ENCODE results near the gene ZDHHC8.

Gene ZDHHC8

GRCh38 chr22:20181194-20181883 is 49.7 kb downstream of the ZDHHC8 start:
- no peak for DNase-seq

DNA sequence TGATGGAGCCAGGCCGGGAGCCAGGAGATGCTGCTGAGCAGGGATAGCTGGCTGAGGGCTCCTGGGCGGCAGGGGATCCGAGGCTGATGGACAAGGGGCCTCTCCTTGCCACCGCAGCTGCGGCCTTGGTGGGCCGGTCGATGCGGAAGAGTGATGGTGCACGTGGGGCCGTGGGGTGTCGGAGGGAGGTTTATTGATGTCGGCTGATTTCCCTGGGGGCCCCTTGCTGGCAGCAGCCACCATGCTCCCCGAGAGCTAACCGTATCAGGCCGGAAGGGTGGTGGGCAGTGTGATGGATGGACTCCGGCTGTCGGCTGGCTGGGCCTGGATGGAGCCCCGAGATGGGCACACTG is 50.3 kb downstream of the ZDHHC8 start:
- no peak for DNase-seq

DNA sequence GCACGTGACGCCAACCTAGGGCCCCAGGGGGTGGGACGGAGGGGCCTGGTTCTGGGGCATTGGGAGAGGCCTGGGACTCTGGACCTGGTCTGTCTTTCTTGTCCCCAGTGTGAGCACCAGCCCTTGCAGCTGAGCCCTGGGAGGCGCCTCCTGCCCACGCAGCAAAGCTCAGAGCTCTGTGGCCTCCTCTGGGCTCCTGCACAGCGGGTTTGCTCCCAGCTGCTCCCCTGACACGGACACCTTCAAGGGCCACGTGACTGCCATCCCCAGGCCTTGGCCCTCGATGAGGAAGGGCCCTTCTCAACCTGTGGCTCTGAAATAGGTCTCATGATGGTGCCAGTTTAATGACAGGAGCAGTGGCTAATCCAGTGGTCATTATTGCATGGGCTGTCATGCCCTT is 50.8 kb downstream of the ZDHHC8 start:
- no peak for DNase-seq

GRCh38 chr22:20183101-20183500 is 51.5 kb downstream of the ZDHHC8 start:
- no peak for DNase-seq

GRCh38 chr22:20183823-20184222 is 52.2 kb downstream of the ZDHHC8 start:
- DNase-seq, result no peak

- no peak for DNase-seq
Measured at GRCh38 chr22:20184501-20185165, 53.0 kb downstream of the ZDHHC8 start.

DNA sequence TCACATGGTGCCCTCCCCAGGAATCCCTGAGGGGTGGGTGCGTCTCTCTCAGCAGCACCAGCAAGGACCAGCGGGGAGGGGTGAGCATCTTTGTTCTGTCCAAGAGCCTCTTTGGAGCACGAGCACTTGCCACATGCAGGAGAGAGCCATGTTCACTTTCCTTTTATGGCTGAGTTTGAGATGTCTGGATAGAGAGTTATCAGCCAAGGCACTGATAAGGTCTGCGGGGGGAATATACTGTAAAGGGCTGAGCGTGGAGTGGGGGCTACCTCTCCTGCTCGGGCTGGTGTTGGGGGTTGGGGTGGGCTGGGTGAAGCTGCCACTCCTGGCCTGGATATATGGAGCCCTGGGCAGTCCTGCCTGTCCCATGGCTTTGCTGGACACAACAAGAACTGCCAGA is 54.1 kb downstream of the ZDHHC8 start:
- no peak for DNase-seq

GRCh38 chr22:20186183-20186870 is 54.7 kb downstream of the ZDHHC8 start:
- DNase-seq, result no peak

GRCh38 chr22:20186871-20187546 is 55.4 kb downstream of the ZDHHC8 start:
- DNase-seq, result no peak

GRCh38 chr22:20187777-20188566 is 56.4 kb downstream of the ZDHHC8 start:
- no peak for DNase-seq

- no peak for DNase-seq
Measured at GRCh38 chr22:20188567-20188877, 56.9 kb downstream of the ZDHHC8 start.

DNA sequence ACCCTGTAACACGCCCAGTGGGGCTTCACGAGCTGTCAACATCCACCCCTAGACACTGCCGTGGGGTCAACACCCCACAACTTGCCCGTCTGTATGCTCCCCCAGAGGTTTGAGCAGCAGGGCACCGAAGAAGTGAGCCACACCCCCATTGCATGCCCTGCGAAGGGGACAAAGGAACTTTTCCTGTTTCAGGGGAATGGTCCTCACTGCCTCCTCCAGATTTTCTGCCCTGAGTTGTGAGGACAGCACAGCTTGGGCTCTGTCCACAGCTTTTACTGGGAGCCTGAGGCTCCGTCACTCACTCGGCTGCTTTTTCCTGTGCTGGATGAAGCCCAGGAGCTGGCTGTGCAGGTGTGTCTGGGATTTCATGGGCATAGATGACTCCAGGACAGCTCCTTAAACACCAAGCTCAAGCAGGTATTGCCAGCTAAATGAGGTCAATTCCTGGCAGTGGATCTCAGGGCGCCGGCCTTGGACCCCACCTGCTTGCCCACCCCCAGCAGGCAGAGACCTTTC is 59.5 kb downstream of the ZDHHC8 start:
- DNase-seq, result no peak

DNA sequence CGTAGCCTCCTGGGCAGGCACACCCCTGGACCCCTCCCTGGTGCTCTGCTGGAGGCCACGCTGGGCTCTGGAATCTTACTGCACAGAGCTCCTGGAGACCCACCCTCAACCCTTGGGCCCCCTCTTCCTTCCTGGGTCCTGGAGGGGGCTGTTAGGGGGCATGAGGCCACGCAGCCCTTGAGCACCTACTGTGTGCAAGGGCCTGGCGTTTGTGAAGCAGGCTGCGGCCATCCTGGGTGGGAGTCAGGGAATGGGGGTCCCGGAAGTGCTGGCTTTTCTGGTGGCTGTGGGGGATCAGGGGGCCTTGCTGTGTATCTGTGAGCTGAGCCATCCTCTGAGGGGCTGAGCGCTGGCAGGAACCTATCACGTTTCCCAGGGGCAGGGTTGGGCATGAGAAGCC is 60.2 kb downstream of the ZDHHC8 start:
- DNase-seq, result no peak

DNA sequence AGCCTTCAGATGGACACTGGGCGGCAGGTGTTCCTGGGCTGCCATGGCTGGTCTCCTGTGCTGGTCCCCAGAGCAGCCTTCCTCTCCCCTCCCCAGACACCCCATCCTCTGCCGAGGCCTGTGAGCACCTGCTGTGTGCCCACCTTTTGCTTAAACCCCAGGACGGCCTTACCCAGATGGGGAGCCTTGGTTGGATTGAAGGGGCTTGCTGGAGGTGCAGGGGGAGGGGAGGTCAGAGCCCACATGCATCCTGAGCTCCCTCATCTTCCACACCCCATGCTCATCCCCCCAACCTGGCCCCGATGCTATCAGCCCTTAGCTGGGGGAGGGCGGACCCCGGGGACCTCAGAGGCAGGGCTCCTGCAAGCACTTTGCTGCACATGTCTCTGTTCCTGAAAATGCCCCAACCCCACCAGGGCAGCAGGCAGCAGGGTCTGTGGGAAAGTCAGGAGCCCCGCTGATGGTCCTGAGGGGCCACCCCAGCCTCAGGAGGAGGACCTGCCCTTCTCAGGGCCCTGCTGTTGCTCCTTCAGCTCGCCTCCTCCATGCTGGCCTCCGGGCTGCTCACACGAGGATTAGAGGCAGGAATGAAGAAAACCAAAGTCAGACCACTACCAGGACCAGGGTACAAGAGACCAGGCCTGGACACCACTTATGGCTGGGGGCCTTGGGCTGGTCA is 60.8 kb downstream of the ZDHHC8 start:
- no peak for DNase-seq

- DNase-seq, result no peak
Measured at GRCh38 chr22:20192972-20193760, 61.6 kb downstream of the ZDHHC8 start.

DNA sequence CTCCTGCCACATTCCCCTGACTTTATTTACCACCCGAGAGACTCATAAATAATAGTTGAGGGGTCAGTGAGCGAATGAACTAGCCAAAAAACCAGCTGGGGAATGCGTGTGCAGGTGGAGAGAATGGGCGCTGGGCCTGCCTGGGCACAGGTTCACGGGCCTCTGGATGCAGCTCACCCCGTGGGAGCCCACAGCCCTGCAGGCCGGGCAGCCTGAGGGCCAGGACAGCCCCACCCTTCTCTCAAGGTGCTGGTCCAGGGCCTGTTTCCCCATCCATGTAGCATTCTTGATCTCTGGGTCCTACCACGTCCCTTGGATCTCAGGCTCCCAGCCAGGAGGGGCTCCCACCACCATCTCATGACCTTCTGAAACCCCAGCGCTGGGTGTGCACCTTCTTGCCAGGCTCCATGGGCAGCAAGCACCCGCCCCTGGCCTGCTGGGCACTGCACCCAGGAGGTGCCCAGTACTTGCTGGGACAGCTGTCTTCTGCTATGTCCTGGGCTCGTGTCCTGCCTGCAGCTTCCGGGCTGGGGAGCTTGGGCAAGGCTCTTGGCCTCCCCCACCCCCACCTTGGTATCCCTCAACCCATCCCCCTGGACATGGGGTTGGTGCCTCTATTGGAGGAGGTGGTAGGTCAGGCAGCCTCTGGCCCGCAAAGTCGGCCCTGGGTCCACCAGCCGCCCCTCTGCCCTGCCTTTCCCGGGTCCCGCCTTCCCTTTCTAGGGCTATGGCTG is 62.3 kb downstream of the ZDHHC8 start:
- DNase-seq, result no peak

DNA sequence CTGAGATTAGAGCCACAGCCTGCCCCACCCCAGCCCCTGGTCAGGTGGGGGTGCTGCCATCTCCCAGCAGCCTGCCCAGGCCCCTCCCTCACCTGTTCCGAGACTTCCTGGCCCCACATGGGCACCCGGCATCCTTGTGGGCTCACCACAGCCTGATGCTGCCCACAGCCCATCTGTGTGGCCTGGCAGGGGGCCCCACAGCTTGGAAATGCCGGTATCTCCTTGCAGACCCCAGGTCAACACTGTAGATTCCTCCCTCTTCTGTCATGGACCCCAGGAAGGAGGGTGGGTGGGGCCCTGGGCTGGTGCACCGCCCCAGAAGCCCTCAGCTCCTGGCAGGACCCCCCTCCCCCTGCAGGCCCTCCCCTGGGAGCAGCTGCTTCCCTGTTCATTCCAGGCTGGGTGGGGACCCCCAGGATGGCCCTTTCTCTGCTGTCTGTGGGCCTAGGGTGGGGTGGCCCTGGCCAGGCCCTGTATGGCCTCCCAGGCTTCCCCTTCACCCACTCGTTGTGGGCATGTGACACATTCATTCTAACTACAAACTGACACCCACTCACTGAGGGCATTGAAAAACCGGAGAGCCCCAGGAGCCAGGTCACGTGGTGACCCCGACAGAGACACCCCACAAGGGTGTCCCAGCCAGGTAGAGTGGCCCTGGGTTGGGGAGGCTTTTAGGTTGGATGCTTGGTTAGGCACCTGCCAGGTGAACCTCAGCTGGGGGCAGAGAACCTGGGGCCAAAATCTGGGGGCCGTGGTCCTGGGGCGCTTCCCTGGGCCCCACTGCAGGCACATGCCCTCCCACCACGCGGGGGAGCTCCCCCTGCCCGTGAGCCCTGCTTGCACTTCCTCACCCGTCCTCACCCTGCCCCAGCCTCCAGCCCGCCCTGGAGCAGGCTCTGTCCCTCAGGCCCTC is 63.3 kb downstream of the ZDHHC8 start:
- DNase-seq, result no peak

GRCh38 chr22:20196094-20196842 is 64.7 kb downstream of the ZDHHC8 start:
- no peak for DNase-seq
